Rectal smooth muscle tissue (tissue), 1 donor: ENCODE results near the gene GDF10.

ENCODE experiments used
- H3K27ac ChIP-seq: one replicate; pipeline ENCODE4 v1.7.0; 2013; ENCODE audit warnings: low read depth, low read length, inconsistent platforms
- H3K27me3 ChIP-seq: one replicate; pipeline ENCODE4 v1.7.0; 2013; ENCODE audit warnings: low read length; ENCODE audit not compliant: control insufficient read depth, insufficient read depth
- H3K36me3 ChIP-seq: one replicate; pipeline ENCODE4 v1.7.0; 2013; ENCODE audit warnings: low read length; ENCODE audit not compliant: control insufficient read depth, insufficient read depth
- H3K4me1 ChIP-seq: one replicate; pipeline ENCODE4 v1.7.0; 2013; ENCODE audit warnings: low read length; ENCODE audit not compliant: control insufficient read depth, insufficient read depth
- H3K4me3 ChIP-seq: one replicate; pipeline ENCODE4 v1.7.0; 2013; ENCODE audit warnings: low read length
- H3K9ac ChIP-seq: one replicate; pipeline ENCODE4 v1.7.0; 2013; ENCODE audit warnings: low read length

The GDF10 gene

GRCh38 chr10:47259466-47259865 lies 40.5 kb upstream of the GDF10 start:
- no peaks in the 10 kb centered on the region for H3K27me3 ChIP-seq
- H3K4me1 ChIP-seq, result no peaks in the 10 kb centered on the region
- H3K36me3 ChIP-seq, result no peaks in the 10 kb centered on the region
- H3K27ac ChIP-seq, result no peak overlapping the region
- no peak overlapping the region for H3K4me3 ChIP-seq
- no peak overlapping the region for H3K9ac ChIP-seq

- Histone ChIP-seq H3K4me3 (no peak overlapping the region), H3K36me3 (no peaks in the 10 kb centered on the region), H3K27ac (no peak overlapping the region), H3K4me1 (no peaks in the 10 kb centered on the region), H3K9ac (no peak overlapping the region), H3K27me3 (no peaks in the 10 kb centered on the region)
Measured at GRCh38 chr10:47260505-47261111, 39.4 kb upstream of the GDF10 start.

DNA sequence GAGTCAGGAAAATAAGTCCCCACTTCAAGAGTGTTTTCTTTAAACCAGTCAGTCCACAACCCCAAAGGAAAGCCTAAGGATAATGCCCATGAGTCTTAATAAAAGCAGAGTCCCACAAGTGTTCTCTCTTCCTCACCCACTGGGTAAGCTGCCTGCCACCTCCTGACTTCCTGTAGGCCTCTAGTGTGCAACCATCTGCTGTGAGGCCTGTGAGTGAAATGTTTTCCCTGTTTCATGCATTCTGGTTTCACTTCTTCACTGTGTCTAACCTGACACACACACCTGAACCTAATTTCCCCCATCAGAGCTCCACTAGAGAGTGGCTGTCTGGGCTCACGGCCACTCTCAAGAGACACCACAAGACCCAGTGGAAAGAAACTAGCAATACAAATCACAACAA lies 38.9 kb upstream of the GDF10 start:
- no peak overlapping the region for H3K27ac ChIP-seq
- H3K27me3 ChIP-seq, result no peaks in the 10 kb centered on the region
- H3K36me3 ChIP-seq, result no peaks in the 10 kb centered on the region
- H3K4me1 ChIP-seq, result no peaks in the 10 kb centered on the region
- H3K4me3 ChIP-seq, result no peak overlapping the region
- H3K9ac ChIP-seq, result no peak overlapping the region

- Histone ChIP-seq H3K9ac (no peak overlapping the region), H3K36me3 (no peaks in the 10 kb centered on the region), H3K27ac (no peak overlapping the region), H3K4me3 (no peak overlapping the region), H3K4me1 (no peaks in the 10 kb centered on the region), H3K27me3 (no peaks in the 10 kb centered on the region)
Measured at GRCh38 chr10:47261556-47261955, 38.4 kb upstream of the GDF10 start.

DNA sequence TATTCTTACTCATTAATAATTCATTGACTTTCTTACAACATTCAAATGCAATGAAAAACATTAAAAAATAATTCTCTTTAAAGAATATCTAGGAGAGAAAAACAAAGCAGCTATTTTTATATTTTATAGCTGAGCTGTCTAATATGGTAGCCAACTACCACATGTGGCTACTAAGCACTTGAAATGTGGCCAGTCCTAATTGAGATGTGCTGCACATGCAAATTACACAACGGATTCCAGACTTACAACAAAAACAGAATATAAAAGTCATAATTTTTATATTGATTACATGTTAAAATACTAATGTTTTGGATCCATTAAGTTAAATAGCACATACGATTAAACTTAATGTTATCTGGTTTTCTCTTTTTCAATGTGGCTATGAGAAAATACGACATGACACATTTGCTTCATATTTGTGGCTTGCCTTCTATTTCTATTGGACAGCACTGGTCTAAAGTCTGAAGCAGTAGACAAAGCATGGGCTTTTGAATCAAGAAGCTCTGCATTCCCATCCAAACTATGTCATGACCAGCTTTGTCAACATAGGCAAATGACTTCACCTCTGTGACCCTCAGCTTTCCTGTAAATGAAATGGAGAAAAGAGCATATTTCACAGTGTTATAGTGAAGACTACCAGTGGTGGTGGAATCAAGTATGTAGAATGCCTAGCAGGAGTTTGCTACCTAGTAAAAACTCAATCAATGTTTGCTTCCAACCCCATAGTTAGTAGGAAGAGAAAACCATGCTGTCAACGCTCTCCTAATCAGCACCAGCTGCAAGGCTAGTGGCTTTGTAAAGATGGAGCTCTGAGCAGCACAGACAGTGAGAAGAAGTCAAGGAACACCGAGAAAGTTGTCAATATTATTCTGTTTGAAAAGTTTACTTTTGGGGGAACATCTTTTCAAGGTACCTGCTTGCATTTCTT lies 37.1 kb upstream of the GDF10 start:
- Histone ChIP-seq H3K4me3 (no peak overlapping the region), H3K4me1 (no peaks in the 10 kb centered on the region), H3K36me3 (no peaks in the 10 kb centered on the region), H3K27me3 (no peaks in the 10 kb centered on the region), H3K27ac (no peak overlapping the region), H3K9ac (no peak overlapping the region)

GRCh38 chr10:47264797-47265281 lies 35.2 kb upstream of the GDF10 start:
- Histone ChIP-seq H3K27ac (no peak overlapping the region), H3K36me3 (no peaks in the 10 kb centered on the region), H3K4me3 (no peak overlapping the region), H3K4me1 (no peaks in the 10 kb centered on the region), H3K27me3 (no peaks in the 10 kb centered on the region), H3K9ac (no peak overlapping the region)

- H3K36me3 ChIP-seq, result no peaks in the 10 kb centered on the region
- no peak overlapping the region for H3K9ac ChIP-seq
- no peak overlapping the region for H3K27ac ChIP-seq
- H3K27me3 ChIP-seq, result no peaks in the 10 kb centered on the region
- no peaks in the 10 kb centered on the region for H3K4me1 ChIP-seq
- H3K4me3 ChIP-seq, result no peak overlapping the region
Measured at GRCh38 chr10:47266602-47267001, 33.4 kb upstream of the GDF10 start.

DNA sequence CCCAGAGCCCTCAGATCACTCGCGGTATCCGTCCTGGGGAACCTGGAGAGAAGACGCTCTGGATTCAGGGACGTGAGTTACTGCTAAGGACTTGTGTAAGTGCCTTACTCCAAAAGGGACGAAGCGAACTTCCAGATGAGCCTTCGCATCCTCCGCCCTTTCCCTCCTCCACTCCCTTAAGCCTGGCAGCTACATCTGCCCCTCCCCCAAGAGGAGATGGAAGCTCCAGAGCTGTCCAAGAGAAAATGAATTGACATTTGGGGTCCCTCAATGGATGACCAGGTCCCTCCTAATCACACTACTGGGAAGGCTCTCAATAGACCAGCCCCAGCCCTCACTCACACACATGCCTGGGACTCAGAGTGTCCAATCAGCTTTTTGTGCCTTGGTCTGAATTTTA lies 31.3 kb upstream of the GDF10 start:
- Histone ChIP-seq H3K27me3 (no peaks in the 10 kb centered on the region), H3K36me3 (no peaks in the 10 kb centered on the region), H3K27ac (no peak overlapping the region), H3K4me3 (no peak overlapping the region), H3K4me1 (no peaks in the 10 kb centered on the region), H3K9ac (no peak overlapping the region)

GRCh38 chr10:47269294-47269693 lies 30.7 kb upstream of the GDF10 start:
- H3K27me3 ChIP-seq, result no peaks in the 10 kb centered on the region
- H3K27ac ChIP-seq, result no peak overlapping the region
- no peaks in the 10 kb centered on the region for H3K36me3 ChIP-seq
- no peak overlapping the region for H3K9ac ChIP-seq
- no peaks in the 10 kb centered on the region for H3K4me1 ChIP-seq
- no peak overlapping the region for H3K4me3 ChIP-seq

- no peak overlapping the region for H3K27ac ChIP-seq
- no peaks in the 10 kb centered on the region for H3K36me3 ChIP-seq
- H3K27me3 ChIP-seq, result no peaks in the 10 kb centered on the region
- H3K9ac ChIP-seq, result no peak overlapping the region
- H3K4me1 ChIP-seq, result no peaks in the 10 kb centered on the region
- H3K4me3 ChIP-seq, result no peak overlapping the region
Measured at GRCh38 chr10:47276071-47276470, 23.9 kb upstream of the GDF10 start.

- Histone ChIP-seq H3K4me3 (no peak overlapping the region), H3K4me1 (no peaks in the 10 kb centered on the region), H3K36me3 (no peaks in the 10 kb centered on the region), H3K9ac (no peak overlapping the region), H3K27ac (no peak overlapping the region), H3K27me3 (no peaks in the 10 kb centered on the region)
Measured at GRCh38 chr10:47276576-47277351, 23.2 kb upstream of the GDF10 start.

DNA sequence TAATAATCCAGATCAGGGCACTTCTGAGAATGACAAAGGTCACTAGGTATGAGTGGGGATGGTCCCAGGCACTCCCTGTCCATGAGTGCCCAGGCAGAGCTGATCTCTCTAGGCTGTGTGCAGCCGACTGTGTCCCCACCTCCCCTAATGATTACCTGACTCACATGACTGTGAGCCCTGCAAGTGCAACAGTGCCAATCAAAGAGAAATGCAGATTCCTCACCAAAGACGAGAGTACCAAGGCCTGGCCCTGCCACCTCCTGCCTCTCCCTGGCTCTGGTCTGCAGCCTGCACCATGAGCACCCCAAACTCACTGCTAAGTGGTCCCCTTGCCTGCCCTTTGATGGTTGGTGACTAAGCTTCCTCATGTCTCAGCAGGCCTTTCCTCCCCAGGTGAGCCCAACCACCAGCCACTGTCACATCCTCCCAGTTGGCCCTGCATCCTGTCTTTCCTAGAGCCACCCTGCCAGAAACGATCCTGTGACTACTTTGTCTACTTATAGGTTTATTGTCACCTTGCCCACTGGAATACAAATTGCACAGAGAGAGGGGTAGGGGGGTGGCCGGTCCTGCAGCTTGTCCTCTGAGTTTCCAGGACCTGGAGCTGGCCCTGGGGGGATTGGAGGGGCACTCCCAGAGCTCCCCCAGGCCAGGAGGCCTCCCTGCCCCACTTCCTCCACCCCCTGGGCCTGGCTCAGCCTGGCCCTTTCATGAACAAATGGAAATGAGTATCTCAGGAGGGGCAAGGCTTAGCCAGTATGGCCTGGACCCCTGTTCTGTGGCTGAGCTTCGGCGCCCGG lies 22.4 kb upstream of the GDF10 start:
- Histone ChIP-seq H3K27me3 (no peaks in the 10 kb centered on the region), H3K27ac (no peak overlapping the region), H3K4me1 (no peaks in the 10 kb centered on the region), H3K9ac (no peak overlapping the region), H3K36me3 (no peaks in the 10 kb centered on the region), H3K4me3 (no peak overlapping the region)
